K562 (cell line): ENCODE measurements around the gene HLCS. TPM values are rescaled to one million over a fixed set of nuclear protein-coding genes. Genes with fewer than 3 reads are reported as not detected.
A peak's percentile ranks its signal among the peaks of the same experiment; 100 is the strongest.

Experiments
- CBFB ChIP-seq: sonication (generic); formaldehyde crosslinking; IDR thresholded peaks from 2 replicates; pipeline ENCODE4 v1.4.0; 2020; ENCODE audit warnings: mild to moderate bottlenecking, missing genetic modification reagents
- HDGF ChIP-seq: fragments of 450-650 bp; IDR thresholded peaks from 2 replicates; pipeline ENCODE4 v1.6.1; 2016
- HNRNPL ChIP-seq: fragments of 200-400 bp; formaldehyde crosslinking; IDR thresholded peaks from 2 replicates; pipeline ENCODE4 v1.6.1; 2017; ENCODE audit warnings: low read depth, mild to moderate bottlenecking, low read length
- IRF2 ChIP-seq: sonication (generic); formaldehyde crosslinking; IDR thresholded peaks from 2 replicates; pipeline ENCODE4 v1.8.1; 2022; ENCODE audit warnings: mild to moderate bottlenecking, missing genetic modification reagents
- MNT ChIP-seq, 2 experiments: fragments of 450-650 bp; conservative IDR thresholded peaks; 2 replicates each; pipeline ENCODE4 v1.6.1; 2017; ENCODE audit warnings: mild to moderate bottlenecking in 2 of 2, moderate library complexity in 2 of 2
- POLR2B ChIP-seq: fragments of 450-650 bp; IDR thresholded peaks from 2 replicates; pipeline ENCODE4 v1.6.1; 2018; ENCODE audit warnings: low read depth; ENCODE audit not compliant: partially characterized antibody
- RAD51 ChIP-seq: fragments of 450-650 bp; IDR thresholded peaks from 2 replicates; pipeline ENCODE4 v1.7.1; 2016; ENCODE audit warnings: low read depth, mild to moderate bottlenecking, borderline replicate concordance
- REST ChIP-seq, 2 experiments: fragments of 450-650 bp; formaldehyde crosslinking in 1 of 2; IDR thresholded peaks; 2 replicates each; pipeline versions ENCODE4 v1.4.0 to v1.6.1; 2014 to 2020; ENCODE audit warnings: mild to moderate bottlenecking in 2 of 2, borderline replicate concordance in 1 of 2, low read depth in 1 of 2
- RUNX1 ChIP-seq: sonication (generic); IDR thresholded peaks from 2 replicates; pipeline ENCODE4 v1.6.1; 2016; ENCODE audit warnings: antibody characterized with exemption, low read depth
- ZBTB2 ChIP-seq: fragments of 450-650 bp; IDR thresholded peaks from 2 replicates; pipeline ENCODE4 v1.6.1; 2016; ENCODE audit warnings: antibody characterized with exemption
- ZNF140 ChIP-seq: fragments of 250-450 bp; sonication (Bioruptor Pico); IDR thresholded peaks from 2 replicates; pipeline ENCODE4 v1.8.0; 2021; ENCODE audit warnings: moderate library complexity, mild to moderate bottlenecking, inconsistent platforms
- ZNF217 ChIP-seq: sonication (generic); formaldehyde crosslinking; IDR thresholded peaks from 2 replicates; pipeline ENCODE4 v1.8.0; 2022; ENCODE audit warnings: mild to moderate bottlenecking, missing genetic modification reagents
- ZNF398 ChIP-seq: fragments of 250-450 bp; sonication (Bioruptor Pico); IDR thresholded peaks from 2 replicates; pipeline ENCODE4 v1.8.0; 2021; ENCODE audit warnings: moderate library complexity, mild to moderate bottlenecking, inconsistent platforms
- ZNF644 ChIP-seq: fragments of 200-800 bp; sonication (Bioruptor generic); IDR thresholded peaks from 2 replicates; pipeline ENCODE4 v1.6.1; 2016; ENCODE audit warnings: low read depth, missing genetic modification characterization, missing compliant biosample characterization
- polyA plus RNA-seq, 8 experiments: library from polyadenylated mRNA; depleted of rRNA in 4 of 8; stranded (reverse) in 5 of 8; unstranded in 3 of 8; fragments of >200 nt; fragmentation: Nextera tagmentation in 2 of 8; fragmentation: Illumina TruSeq in 1 of 8; extraction: Ambion mirVana in 2 of 8; extraction: Trizol in 1 of 8; gene quantifications; 2 replicates each; pipeline versions ENCODE4 v1.2.1 to v1.2.3, GENCODE V29; 2011 to 2014; ENCODE audit warnings: inconsistent platforms in 1 of 8, missing spikeins in 1 of 8
- total RNA-seq, 7 experiments: library from RNA; depleted of rRNA in 6 of 7; stranded (reverse); fragments of >200 nt in 6 of 7; fragmentation: Illumina TruSeq in 2 of 7; extraction: Trizol in 2 of 7; gene quantifications; 2 replicates each; pipeline versions ENCODE4 v1.2.1 to v1.2.3, GENCODE V29; 2011 to 2021; ENCODE audit warnings: low replicate concordance in 1 of 7

HLCS gene
- total and polyA plus RNA-seq, 9 of the 15 experiments (the other 6 are each of a cell fraction or from before 2014, with no cell fraction given) = 3.0 to 21.5 (median 17.1) TPM

GRCh38 chr21:36990508-36991205, 24.2 kb upstream of the HLCS start (continued):
- TF ChIP-seq ZNF398 (CRISPR knock-in tag) (no peak), ZNF217 (CRISPR knock-in tag) (no peak), HDGF (peak; percentile 85; the same call in 1 of the 2 replicates), RUNX1 (0 out of 2 replicates have a peak, but pooled peaks have one; percentile 7), ZNF644 (tag) (0 out of 2 replicates have a peak, but pooled peaks have one; percentile 50), POLR2B (peak; percentile 13), MNT (conservative IDR thresholded peaks at IDR 0.05) (no peak), CBFB (CRISPR knock-in tag) (0 out of 2 replicates have a peak, but pooled peaks have one; percentile 69), RAD51 (0 out of 2 replicates have a peak, but pooled peaks have one; percentile 20), REST (IDR thresholded peaks at IDR 0.05; ENCODE audit: borderline replicate concordance) (no peak), REST (CRISPR knock-in tag; IDR thresholded peaks at IDR 0.05; ENCODE audit: low read depth) (no peak), IRF2 (CRISPR knock-in tag) (no peak), HNRNPL (peak; percentile 32; the same call in 1 of the 2 replicates), ZBTB2 (0 out of 2 replicates have a peak, but pooled peaks have one; percentile 44), ZNF140 (CRISPR knock-in tag) (no peak)
